GM19035 (cell line): ENCODE measurements around the gene FOXK2.
"Not testable (repeated sequence)": the region's sequence is repeated elsewhere in the genome, so short reads cannot be mapped to it uniquely, and the experiment has no call there.

Source experiments
- ATAC-seq: cut with Tn5 transposase; IDR thresholded peaks from one replicate; pipeline ENCODE4 v1.9.1; 2021; ENCODE audit not compliant: unreplicated experiment

Gene FOXK2

DNA sequence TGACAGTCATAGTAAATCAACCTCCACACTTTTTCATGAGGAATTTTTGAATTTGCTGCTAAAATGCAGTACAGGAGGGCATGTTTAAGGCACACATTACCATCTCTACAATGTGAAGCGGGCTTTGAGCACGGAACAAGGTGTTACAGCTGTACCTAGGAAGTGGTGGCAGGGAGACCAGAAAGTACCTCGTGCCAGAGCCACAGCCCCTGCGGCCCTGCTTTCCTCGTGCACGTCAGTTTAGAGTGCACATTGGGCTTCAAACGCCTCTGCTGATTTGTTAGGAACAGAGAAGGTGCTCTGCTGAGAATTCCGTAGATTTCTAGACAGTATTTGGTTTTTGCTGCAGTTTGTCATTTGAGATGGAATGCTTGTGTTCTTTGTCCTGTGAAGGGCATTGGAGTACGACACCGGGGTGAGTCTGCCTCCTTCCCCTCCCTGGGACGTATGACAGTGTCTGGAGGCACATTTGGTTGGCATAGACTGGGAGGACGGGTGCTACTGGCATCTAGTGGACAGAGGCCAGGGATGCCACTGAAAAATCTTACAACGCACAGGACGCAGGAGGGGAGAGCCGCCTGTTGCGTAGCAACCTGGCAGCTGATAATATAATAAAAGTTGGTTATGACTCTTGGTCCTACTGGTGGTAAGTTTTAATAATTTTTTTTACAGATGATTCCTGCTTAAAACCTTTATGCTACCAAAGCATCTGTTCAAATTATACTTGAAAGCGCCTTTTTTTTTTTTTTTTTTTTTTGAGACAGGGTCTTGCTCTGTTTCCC, 9.1 kb downstream of the FOXK2 start:
- ATAC-seq, result no peak

DNA sequence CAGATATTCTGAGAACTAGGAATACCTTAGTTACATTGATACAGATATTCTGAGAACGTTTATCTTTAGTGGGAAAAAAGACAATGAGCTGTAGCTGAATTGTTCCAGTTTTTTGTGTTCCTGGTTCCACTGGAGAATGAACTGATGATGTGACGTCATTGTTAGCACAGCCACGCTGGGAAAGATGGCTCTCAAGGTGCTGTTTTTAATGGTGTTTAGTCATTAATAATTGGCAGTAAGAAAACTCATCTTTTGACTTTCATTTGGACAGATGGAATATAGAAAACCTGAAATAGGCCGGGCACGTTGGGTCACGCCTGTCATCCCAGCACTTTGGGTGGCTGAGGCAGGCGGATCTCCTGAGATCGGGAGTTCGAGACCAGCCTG, 10.4 kb downstream of the FOXK2 start:
- ATAC-seq, result no peak

DNA sequence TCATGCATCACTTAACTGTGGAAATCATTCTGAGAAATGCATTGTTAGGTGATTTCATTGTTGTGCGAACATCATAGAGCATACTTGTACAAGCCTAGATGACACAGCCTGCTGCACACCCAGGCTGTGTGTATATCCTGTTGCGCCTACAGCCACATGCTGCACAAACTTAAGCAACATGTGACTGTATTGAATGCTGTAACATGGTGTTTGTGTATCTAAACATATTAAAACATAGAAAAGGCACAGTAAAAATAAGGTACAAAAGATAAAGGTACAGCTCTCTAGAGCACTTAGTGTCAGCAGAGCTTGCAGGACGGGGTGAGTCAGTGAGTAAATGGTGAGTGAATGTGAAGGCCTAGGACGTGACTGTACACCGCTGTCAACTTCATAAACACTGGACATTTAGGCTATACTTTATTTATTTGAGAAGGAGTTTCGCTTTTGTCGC, 11.9 kb downstream of the FOXK2 start:
- no peak for ATAC-seq

DNA sequence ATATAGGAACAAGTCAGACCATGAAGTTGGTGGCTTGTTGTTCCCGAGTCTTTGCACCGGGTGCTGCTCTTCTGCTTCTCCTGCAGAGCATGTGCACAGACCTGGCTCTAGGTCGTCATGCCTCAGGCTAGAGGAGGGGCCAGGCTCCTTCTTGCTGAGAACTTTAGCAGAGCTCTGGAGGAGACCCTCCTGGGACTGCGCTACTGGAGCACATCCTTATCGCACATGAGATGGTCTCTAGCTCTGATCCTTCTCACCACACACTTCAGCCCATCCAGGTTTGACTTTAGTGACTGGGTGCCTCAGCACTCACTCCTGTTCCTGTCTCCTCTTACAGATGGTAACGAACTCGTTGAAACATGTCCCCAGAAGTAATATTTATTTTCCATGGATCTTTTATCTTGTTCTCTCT, 14.9 kb downstream of the FOXK2 start:
- no peak for ATAC-seq

DNA sequence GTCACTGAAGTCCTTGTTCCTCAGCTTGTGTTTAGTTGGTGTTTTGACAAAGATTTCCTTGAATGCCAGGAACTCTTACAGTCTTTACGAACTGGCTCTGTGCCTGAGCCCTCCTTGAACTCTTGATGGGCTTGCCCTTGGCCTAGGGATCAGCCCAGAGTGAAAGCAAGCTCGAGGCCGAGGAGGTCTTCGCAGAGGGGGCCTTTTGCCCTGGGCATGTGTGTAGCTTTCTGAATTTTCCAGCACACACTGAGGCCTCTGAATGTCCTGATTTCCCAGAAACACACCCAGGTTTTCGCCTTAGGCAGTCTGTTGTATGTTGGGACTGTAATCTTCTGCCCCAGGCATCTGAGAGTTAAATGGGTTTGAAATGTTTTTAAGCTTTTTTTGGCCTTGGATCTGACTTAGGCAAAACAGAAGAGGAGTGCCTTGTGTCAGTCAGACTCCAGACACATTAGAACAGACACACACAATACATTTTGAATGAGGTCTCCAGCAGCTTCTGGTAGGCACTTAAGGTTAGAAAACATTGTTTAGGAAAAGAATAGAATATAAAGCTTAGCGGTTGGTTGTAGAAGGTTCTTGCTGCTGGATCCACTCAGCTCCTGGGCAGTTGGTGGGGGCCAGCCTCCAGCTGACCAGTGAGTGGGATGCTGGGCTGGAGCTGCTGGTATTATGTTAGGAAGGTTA, 17.1 kb downstream of the FOXK2 start:
- ATAC-seq, result no peak

DNA sequence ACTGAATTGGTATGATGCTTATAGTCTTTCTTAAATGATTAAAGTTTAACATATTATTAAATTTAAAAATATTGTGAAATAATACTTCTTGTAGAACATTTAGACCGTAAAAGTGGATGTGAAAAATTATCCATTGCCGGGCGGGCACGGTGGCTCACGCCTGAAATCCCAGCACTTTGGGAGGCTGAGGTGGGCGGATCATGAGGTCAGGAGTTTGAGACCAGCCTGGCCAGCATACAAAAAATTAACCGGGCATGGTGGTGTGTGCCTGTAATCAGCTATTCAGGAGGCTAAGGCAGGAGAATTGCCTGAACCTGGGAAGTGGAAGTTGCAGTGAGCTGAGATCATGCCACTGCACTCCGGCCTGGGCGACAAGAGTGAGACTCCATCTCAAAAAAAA, 17.7 kb downstream of the FOXK2 start:
- ATAC-seq, result not testable (repeated sequence)

DNA sequence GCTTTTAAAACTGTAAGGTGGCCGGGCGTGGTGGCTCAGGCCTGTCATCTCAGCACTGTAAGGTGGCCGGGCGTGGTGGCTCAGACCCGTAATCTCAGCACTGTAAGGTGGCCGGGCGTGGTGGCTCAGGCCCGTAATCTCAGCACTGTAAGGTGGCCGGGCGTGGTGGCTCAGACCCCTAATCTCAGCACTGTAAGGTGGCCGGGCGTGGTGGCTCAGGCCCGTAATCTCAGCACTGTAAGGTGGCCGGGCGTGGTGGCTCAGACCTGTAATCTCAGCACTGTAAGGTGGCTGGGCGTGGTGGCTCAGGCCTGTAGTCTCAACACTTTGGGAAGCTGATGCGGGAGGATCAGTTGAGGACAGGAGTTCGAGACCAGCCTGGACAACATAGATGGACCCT, 19.5 kb downstream of the FOXK2 start:
- not testable (repeated sequence) for ATAC-seq

DNA sequence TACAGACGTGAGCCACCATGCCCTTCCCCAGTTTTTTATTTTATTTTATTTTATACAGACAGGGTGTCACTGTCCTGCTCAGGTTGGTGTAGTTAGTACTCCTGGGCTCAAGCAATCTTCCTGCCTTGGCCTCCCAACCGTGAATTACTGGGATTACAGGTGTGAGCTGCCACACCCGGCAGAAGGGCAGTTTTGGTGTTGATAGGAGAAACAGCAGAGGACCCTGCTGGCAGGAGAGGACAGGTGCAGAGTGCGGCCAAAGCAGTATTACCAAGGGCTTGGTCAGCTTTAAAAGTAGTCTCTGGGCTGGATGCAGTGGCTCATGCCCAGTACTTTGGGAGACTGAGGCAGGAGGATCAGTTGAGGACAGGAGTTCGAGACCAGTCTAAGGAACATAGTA, 22.9 kb downstream of the FOXK2 start:
- ATAC-seq, result no peak

DNA sequence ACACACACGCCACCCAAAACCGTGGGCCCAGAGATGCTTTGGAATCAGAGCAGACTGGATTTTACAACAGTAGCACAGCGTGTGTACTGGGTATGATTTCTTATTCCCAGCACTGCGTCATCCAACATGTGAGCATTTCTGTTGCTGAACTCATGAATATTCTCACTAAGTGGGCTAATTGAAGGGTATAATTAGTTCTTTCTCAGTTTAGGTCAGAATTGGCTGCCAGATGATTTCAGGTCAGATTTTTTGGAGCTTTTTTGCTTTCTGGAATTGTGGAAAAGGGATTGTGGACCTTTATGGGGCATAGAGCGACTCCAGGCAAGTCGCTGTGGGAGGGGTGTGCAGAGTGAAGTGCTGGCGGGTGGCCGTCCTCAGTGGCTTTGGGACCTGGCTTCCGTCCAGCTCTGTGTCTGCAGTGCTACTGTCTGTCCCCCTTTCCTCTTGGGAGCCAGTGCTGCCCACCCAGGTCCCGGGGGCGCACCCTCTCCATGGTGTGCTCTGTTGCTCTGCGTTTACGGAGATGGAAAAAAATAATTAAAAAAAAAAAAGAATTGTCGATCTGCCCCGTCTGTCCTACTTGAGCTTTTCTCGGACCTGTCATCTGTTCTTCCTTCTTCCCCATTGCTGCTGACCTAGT, 25.0 kb downstream of the FOXK2 start:
- ATAC-seq, result no peak

DNA sequence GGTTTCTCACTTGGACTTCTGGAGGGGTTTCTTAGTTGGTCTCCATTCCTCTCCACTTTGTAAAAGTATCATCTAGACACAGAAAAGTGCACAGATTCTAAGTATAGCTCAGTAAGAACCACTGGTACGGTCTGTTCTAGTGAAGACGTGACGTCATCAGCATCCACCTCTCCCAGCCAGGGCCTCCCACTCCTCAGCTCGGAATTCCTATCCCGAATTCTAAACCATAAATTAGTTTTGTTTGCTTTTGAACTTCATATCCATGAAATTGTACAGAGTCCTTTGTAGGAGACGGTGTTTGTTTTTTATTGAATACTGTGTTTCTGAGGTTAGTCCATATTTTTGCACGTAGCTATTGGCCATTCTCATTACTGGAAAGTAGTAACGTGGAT, 25.5 kb downstream of the FOXK2 start:
- ATAC-seq, result no peak

DNA sequence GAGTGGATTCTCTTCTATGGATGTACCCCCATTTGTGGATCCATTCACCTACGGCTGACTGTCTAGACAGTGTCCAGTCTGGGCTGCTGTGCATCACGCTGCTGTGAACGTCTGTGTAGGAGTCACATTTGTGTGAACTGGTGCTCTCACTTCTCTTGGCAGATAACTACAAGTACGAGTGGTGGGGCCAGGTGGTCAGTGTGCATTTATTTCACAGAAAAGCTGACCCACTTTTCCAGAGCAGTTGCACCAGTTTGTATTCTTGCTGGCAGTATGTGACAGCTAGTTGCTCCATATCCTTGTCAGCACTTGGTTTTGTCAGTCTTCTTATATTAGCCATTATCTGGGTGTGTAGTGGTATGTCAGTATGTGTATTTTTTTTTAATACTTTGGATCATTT, 28.4 kb downstream of the FOXK2 start:
- no peak for ATAC-seq

DNA sequence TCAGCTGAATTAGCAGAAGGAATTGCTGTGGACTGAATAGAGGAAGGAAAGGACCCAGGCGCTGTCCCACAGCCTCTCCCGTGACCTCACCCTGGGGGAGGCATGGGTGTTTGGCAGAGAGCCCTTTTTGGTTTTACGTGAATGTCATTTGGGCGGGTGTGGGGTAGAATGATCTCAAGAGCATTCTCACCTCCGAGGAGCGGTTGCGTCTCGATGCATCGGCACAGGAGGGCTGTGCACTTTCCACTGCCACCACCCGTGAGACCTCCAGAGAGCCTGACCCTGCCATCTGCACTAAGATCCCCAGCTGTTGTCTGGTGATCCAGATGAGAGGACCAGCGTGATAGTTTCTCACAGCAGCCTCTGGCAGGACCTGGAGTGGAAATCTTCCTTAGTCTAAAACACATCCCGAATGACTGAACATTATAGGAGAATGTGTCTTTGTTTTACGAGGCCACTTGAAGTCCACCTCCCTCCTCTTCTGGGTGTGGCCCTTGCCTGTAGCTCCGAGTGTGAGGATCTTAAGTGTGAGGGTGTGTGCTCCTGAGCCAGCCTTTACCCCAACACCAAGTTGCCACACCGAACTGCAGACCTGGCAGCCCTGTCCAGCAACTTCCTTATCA, 29.3 kb downstream of the FOXK2 start:
- no peak for ATAC-seq

DNA sequence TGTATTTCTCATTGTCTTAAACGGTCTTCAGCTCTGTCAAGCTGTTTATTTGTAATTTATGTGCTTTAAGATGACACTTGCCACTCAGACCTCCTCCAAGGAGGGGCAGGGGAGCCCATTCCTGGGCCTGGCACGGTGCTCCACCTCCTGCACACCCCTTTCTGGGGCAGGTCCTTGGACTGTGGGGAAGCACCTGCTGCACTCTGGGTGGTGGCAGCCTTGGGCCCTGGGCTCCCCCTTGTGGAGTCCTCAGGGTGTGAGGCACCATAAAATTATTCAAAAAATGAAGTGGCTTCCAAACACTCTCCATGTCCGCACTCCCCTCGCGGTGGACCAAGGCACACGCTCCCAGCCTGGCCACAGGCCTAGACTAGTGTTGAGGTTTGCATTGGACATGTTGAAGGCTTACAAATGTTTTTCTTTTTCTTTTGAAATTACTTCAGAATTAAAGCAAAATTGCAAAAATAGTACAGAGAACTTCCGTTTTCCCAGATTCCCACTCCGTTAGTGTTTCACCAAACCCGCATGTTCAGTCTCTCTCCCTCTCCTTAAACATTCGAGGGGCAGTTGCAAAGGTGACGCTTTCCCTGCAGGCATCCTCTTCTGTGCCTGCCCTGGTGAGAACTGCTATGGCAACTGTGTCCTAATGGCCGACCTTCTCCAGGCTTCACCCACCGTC, 32.4 kb downstream of the FOXK2 start:
- peak; percentile 84 for ATAC-seq

DNA sequence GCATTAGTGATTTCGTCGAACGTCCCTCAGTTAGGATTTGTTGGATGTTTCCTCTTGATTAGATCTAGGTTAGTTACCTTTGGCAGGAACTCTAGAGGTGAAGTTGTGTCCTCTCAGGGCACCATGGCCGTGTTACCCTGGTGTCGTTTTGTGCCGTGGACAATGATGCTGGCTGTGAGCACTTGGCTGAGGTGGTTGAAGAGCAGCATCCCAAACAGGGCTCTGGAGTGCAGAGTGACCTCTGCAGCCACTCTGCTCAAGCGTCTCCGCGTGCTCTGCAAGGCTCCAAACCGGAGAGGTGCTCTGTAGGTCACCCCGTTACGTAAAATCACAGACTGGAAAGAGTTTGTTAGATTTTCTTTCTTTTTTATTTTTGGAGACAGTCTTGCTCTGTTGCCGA, 33.0 kb downstream of the FOXK2 start:
- no peak for ATAC-seq

DNA sequence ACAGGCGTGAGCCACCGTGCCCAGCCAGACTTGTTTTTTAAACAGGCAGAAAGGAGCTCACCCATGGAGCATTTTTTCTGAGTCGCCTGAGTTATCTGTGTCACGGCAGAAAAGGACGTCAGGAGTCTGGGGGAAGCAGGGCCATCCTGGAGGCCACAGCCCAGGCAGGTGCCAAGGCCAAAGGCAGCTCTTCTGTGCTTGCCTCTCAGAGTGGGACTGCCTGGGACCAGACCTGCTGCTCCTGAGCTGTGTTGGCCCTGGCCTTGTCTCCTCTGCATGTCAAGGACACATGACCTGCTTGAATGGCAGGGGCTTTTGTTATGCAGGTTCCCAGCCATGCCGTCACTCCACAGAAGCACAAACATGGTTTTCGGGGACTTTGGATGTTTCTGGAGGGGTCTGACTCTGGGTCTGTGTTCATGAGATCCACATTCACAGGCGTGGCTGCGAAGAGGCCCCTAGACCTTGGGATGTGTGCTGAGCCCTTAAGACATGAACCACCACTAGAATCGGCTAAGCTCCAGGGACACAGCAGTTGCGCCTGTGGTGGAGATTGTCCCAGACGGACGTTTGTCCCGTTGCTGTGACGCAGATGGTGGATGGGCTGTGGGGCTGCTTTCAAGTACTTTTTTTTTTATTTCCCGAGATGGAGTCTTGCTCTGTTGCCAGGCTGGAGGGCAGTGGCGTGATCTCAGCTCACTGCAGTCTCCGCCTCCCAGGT, 33.8 kb downstream of the FOXK2 start:
- ATAC-seq, result no peak

DNA sequence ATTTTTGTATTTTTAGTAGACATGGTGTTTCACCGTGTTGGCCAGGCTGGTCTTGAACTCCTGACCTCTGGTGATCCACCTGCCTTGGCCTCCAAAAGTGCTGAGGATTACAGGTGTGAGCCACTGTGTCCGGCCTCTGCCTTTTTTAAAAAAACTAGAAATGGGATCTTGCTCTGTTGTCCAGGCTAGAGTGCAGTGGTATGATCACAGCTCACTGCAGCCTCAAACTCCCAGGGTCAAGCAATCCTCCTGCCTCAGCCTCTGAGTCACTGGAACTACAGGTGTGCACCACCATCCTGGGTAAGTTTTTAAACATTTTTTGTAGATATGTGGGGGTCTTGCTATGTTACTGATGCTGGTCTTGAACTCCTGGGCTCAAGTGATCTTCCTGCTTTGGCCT, 38.0 kb downstream of the FOXK2 start:
- not testable (repeated sequence) for ATAC-seq

DNA sequence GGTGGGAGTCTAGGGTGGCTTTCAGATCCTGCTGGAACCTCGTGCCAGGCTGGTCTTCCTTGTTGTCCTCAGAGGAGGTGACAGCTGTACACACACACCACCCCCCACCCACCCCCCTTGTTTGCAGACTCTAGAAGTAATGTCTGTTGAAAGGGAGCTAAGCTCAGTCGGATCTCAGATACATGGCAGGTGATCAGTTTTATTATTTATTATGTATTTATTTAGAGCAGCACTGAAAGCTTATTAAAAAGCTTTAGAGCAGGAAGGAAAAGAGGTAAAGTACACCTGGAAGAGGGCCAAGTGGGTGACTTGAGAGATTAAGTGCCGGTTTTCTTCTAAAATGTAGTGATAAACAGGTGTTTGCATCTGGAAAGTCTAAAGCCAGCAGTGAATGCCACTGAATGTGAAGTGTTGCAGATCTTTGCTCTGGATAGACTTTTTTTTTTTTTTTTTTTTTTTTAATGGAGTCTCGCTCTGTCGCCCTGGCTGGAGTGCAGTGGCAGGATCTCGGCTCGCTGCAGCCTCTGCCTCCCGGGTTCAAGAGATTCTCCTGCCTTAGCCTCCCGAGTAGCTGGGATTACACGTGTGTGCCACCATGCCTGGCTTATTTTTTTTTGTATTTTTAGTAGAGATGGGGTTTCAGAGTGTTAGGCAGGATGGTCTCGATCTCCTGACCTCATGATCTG, 40.2 kb downstream of the FOXK2 start:
- ATAC-seq, result no peak

DNA sequence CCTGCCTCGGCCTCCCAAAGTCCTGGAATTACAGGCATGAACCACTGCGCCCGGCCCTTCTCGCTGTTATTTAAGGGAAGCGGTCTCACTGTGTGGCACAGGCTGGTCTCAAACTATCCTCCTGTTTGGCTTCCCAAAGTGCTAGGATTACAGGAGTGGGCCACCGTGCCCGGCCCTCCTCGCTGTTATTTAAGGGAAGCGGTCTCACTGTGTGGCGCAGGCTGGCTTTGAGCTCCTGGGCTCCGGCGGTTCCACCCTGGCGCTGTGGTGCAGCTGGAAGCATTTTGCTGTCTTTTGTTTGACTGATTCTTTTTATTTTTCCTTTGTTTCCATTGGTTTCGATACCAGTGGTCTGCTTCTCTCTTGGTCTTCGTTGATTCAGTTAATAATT, 40.7 kb downstream of the FOXK2 start:
- ATAC-seq, result no peak

DNA sequence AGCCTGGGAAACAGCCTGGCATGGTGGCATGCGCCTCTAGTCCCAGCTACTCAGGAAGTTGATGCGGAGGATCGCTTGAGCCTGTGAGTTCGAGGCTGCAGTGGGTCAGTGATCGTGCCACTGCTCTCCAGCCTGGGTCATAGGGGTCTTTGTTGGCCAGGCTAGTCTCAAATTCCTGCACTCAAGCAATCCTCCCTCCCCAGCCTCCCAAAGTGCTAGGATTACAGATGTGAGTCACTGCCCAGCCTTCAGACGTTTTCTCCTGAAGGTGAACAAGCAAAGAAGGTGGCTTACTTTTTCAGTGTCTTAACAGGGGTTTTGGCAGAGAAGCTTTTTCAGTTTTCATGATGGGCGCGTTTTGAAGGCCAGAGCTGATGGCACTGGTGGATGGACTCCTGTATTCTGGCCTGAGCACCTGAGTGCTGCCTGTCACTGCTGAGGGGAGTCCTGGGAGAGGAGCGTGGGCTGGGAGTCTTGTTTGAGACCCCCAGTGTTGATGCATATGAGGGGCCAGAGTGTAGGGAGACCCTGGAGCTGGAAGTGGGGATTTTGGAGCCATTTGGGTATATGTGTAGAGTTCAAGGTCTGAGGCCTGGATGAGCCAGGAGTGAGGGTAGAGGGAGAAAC, 41.4 kb downstream of the FOXK2 start:
- no peak for ATAC-seq
